ENCODE measurements around the gene PLCB4.

- TF ChIP-seq POLR2AphosphoS5 (IDR thresholded peaks at IDR 0.05; ENCODE audit: borderline replicate concordance, low read depth, low read length) = no peak
- no peak for TF ChIP-seq EZH2 (IDR thresholded peaks at IDR 0.05)
Observed at GRCh38 chr20:9235518-9235917, 166.6 kb downstream of the PLCB4 start.
